OCI-LY7 (cell line): ENCODE measurements around the gene ANGPTL7.

ENCODE experiments used
- CTCF ChIP-seq: fragments of 200-600 bp; sonication (generic); conservative IDR thresholded peaks from 2 replicates; pipeline ENCODE4 v1.5.1; 2014; ENCODE audit warnings: mild to moderate bottlenecking, antibody characterized with exemption, low read length, moderate library complexity, mixed read lengths
- EZH2phosphoT487 ChIP-seq: fragments of 200-600 bp; sonication (generic); IDR thresholded peaks from 2 replicates; pipeline ENCODE4 v1.6.1; 2018; ENCODE audit warnings: low read depth, borderline replicate concordance, mild to moderate bottlenecking, mixed run types, antibody characterized with exemption, low read length, moderate library complexity, mixed read lengths

DNA sequence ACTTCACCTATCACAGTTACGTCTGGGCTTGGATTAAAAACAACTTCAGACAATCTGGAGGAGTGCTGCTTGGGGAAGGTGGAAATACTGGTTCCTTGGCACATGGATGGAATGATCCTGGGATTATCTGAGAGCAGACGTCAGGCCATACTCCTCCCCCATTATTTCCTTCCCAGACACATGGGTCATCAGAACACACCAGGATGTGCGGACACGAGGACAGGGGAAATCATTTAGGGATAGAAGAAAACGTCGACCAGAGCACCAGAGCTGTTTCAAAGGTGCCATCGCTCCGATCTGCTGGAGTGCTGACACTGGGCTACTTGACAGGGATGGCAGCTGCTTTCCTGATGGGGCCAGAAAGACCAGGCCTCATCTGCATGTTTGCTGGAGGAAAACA lies 31.8 kb upstream of the ANGPTL7 start:
- TF ChIP-seq CTCF (no peak), EZH2phosphoT487 (no peak)
